ENCODE results near the gene SPATS2.

Gene SPATS2

DNA sequence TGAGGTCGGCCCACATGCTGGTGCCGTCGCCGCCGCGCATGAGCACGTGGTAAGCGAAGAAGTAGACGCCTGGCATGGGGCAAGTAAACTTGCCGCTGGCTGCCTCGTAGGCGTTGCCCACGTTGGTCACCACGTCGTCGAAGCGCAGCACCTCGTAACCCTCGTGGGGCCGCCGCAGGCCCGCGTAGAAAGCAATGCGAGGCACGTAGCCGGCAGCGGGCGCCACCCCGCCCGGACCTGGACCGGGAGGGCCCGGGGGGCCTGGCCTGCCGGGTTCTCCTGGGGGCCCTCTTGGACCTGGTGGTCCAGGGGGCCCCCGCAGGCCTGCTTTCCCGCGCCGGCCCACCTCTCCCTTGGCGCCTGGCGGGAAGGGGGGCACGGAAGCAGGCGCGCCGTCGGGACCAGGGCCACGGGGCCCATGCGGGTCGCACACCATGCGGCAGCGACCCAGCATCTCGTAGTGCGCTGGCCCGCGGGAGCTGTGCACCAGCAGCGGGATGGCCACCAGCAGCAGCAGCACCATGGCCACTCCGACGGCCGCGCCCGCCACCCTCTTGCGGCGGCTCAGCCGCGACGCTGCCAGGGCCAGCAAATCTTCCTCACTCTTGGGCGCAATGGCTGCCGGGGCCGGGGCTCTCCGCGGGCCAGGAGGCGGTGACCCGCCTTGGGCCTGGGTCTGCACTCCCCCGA lies 31.2 kb upstream of the SPATS2 start:
- in situ Hi-C loops (cut with MboI; ENCODE audit: low sequenced_read_pairs), result no loop called here

DNA sequence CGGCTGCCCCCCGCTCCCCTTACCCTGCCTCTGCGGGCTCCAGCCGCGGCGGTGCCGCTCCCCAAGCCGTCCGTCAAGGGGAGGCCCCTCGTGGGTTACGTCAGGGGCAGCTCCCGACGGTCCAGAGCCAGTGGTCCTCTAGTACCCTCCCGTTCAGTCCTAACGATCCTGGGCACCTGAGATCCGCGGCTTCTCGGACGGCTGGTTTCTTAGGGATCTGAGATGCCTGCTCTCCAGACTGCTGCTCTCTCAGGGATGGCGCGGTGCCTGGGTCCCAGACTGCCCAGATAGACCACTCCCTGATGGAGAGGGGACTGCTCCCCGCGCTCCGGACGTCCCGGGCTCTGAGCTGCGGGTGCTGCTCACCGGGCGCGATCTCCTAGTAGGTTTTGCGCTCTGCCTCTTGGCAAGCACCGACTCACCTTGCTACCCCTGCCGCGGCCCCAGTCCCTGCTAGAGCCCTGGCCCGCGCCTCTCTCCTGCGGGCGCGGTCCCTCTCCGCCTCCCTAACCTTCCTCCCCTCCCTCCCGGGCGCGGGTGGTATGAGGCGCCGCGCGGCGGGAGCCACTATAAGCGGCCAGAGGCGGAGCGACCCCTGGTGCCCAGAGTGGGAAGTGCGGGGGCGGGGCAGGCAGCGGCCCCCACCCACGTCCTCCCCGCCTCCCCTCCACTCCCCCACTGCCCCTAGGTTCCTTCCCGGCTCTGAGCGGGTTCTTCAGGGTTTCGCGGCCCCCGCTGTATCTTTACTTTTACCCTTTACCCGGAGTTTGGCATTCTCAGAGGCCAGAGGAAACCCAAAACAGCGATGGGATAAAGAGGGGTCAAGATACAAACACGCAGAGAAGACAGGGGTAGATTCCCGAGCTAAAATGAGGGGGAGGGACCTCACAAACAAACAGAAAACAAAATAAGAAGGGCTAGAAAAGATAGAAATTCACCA lies 30.3 kb upstream of the SPATS2 start, which contains the start of gene C1QL4:
Gene C1QL4 (minus strand): TSS at position 544 of the 940 bp plus-strand sequence. CDS start 711 bp downstream, outside the sequence.
- in situ Hi-C loops (cut with MboI; ENCODE audit: low sequenced_read_pairs), result no loop called here

DNA sequence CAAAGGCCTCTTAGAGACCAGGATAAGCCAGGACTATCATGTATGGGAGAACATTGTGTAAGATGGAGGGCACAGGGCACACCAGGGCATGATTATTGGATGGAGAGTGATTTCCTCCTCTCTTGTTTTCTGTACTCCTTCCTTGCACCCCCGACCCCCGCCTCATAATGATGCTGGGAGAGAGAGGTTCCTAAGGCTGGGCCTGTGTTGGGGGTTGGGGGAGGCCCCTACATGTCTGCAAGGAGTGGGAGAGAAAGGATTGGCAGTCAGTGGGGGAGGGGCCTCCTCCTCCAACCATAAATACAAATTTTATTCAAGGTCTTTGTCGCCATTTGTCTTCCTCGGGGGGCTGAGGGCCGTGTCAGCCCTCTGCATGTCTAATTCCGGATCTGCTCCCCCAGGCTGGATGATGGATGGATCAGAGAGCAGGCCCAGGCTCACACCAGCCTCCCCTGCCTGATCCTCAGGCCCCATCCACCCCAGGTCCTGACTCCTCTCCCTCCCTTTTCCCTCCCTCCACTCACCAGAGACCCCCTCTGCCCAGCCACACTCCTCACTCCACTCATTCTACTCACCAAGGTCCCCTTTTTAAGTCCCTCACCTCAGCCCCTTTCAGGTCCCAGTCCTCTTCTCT lies 28.3 kb upstream of the SPATS2 start:
- in situ Hi-C loops (cut with MboI; ENCODE audit: low sequenced_read_pairs), result no loop called here

DNA sequence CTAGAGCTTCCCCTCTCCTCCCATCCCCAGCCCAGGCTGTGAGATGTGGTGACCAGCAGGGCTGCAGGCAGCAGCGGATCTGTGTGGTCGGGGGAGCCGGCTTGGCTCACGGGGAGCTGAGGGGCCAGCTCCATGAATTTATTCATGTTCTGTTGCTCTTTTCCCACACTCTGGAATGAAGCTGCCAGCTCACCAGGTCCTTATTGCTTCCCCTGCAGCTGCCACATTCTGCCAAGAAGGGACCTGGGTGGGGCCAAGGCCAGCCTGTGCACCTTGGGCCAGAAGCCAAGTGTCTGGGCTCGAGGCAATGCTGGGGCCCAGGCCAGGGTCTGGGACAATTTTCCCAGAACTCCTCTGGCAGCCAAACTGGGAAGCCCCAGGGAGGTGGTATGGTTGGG lies 27.8 kb upstream of the SPATS2 start:
- in situ Hi-C loops (cut with MboI; ENCODE audit: low sequenced_read_pairs), result no loop called here

DNA sequence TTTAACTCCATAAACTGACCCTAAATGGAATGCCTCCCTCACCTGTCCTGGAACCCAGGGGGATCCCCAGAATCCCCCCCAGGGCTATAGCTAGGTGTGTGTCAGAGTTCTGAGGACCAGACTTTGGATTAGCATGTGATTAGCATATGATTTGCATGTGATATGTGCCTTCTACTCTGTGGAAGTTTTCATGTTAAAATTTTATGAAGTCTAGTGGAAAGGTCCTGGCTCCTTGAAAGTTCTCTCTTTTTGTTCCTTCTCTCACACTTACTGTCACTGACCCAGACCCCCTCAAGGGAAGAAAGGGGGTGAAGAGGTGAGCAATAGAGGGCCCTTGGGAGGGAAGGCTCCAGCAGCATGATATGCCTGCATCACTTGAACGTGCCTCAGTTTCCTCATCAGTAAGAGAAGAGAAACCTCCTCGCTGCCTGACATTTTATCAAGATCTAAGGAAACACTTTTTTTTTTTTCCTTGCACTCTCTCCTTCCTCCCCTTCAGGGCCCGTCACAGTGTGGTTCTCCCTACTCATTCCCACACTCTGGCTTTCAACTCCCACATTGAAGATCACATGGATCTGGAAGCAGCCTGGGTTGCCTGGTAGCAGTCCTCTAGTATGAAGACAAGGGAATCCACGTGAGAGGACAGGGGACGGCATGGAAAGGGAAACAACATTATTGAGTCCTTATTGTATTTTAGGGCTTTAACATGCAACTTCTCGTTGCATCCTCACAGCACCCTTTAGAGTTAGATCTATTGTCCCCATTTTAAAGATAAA lies 27.0 kb upstream of the SPATS2 start:
- in situ Hi-C loops (cut with MboI; ENCODE audit: low sequenced_read_pairs), result no loop called here

DNA sequence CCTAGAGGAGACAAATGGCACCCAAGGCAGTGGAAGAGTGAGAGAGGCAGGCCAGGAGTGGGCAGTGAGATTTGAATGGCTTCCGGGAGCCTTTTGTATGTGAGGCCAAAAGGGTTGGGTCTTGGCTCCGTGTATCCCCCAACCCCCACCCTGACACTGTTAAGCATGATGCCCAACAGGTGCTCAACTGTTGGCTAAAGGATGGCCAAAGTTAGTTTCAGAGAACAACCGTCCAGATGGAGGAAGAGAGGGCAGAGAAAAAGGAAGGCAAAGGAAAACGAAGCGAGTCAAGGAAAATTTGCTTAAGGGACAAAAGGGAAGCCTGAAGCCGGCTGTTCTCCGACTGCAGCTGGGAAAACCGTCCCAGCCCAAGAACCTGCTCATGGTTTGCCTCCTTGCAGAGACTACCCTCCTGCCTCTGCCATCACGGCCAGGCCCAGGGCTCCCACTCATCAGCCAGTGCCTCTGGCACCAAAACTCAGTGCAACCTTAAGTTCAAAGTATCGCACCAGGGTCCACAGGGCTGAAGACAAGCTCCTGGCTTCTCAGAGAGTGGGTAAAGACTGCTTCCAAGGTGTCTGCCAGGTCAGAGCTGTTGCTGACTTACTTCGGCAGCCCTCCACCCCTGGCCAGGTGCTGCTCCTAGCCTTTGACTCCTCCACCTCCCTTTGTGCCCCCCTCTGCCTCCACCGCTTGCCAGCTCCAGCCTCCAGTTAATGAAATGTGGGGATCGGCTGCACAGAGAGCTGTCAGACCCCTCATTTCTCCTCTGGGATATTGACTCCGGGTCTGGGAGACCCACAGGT lies 26.1 kb upstream of the SPATS2 start:
- in situ Hi-C loops (cut with MboI; ENCODE audit: low sequenced_read_pairs), result no loop called here

DNA sequence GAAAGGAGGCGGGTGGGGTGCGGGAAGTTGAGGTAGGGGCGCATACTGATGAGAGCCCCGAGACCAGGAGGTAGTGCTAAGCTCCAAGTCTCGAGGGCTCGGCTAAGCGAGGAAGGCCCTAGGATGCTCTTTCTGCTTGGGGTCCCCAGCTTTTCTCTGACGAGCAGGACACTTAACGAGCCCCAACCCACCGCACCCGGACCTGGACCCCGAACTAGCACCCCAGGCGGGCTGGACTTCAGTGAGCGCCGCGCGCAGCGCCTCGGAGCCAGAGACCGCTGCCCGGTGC lies 25.5 kb upstream of the SPATS2 start:
- in situ Hi-C loops (cut with MboI; ENCODE audit: low sequenced_read_pairs), result no loop called here

DNA sequence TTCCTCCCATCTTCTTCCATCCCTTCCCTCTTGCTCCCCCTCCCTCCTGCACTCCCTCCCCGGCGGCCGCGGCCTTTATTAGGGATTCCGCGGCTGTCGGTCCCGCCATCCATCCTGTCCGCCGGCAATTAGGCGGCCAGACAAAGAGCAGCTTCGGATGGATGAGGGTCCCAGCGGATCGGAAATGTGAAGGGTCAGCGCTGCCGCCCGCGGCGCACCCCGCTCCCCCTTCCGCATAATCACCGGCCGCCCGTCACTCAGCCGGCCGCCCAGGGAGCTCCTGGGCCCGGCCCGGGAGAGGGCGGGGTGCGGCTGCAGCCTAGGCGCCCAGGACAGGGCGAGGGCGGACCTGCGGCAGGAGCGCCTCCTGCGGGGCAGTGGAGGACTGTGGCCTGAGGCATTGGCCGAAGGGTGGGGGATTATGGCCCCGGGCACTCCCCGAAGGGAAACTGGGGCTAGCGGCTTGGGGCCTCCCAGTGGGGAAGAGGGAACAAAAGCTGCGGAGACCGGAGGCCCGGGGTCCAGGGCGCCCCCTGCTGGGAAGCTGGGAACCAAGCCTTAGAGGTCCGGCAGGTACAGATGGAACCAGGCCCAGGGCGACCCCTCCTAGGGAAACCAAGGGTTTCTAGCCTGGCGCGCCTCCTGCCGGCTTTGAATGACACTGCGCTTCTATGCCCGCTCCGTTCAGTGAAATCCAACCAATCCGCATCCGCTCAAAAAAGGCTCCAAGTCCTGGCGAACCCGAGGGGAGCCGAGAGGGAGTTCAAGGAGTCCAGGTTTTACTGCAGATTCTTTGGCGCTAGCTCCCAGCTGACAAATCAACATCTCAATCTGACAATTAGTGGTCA lies 25.0 kb upstream of the SPATS2 start:
- in situ Hi-C loops (cut with MboI; ENCODE audit: low sequenced_read_pairs), result no loop called here

DNA sequence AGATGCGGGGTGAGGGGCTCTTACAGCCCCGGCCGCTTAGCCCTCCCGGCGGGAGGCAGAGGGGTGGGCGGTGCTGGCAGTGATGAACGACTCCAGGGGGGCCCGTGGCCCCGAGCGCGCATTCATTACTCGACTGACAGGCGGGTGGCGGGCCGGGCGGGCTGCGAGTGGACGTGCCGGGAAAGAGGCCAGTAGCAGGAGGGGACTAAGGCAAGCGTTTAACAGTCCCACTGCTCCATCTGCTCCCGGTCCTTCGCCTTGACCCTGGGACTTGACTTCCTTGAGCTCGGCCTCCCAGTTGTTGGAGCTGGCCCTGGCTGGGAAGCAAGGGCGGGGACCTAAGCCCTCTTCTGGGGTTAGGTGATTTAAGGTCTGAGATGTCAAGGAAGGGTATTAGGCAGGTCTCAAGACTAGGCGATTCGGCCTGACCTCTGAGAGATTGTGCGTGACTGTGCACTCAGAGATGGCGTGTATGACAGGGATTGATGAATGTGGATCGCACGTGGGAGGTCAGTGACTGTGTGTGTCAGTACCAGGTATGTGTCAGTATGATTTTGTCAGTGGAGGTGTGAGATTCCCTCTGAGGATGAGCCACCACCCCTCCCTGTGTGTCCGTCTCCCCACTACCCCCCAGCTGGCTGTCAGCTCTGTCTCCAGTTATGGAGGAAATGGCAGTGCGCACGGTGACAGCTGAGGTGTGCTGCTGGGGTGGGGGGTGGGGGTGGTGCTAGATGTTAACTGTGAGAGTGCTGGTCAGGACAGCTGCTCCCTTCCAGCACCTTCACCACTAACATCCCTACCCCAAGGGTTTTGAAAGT lies 24.1 kb upstream of the SPATS2 start:
- in situ Hi-C loops (cut with MboI; ENCODE audit: low sequenced_read_pairs), result no loop called here

DNA sequence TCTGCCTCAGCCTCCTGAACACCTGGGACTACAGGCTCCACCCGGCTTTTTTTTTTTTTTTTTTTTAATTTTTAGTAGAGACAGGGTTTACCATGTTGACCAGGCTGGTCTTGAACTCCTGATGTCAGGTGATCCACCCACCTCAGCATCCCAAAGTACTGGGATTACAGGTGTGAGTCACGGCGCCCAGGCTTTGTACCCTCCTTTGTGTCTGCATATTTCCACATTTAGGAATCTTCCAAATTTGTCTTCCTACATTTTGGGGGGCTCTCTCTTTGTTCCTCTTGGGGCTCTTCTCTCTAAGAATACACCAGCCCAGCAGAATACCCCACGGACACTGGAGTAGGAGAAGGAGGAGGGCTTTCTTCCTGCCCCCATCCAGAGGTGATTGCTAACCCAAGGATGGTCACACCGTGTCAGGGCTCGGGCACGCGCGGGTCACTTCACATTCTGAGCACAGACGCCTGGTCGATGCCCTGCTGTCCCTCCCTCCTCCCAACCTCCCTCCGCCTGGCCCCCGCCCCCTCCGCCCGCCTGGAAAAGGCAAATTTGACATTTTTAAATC lies 22.7 kb upstream of the SPATS2 start:
- in situ Hi-C loops (cut with MboI; ENCODE audit: low sequenced_read_pairs), result no loop called here

DNA sequence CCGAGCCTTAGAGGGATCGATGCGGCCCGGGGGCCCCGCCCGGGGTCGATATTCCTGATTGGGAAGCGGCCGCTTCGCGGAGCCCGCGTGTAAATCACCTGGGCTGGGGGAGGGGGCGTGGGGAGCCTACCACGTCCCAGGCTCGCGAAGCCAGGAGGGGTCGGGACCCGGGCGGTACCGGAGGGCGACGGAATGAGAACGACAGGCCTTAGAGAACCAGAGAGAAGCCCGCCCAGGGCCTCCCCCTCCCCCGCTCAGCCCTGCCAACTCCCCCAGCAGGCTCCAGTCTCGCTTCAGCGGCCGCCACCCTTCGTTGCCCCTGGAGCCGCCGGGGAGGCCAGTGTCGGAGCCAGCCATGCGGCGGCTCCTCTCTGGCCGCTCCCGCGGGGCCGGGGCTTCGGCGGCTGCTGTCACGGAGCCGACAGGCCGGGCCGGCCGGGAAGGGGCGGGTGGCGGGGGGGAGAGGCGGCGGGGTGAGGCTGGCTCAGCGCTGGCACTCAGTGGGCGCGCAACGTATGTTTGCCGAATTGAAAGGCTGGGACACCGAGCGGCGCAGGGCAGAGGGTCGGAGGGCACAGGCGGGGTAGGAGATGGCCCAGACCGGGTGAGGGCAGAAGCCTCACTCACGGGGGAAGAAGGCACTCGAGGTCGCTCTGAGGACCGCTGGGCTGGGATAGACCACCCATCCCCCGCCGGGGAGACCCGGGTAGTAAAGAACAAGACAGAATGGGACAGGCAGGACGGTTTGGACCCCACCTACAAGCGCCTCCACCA lies 22.0 kb upstream of the SPATS2 start:
- in situ Hi-C loops (cut with MboI; ENCODE audit: low sequenced_read_pairs), result no loop called here

DNA sequence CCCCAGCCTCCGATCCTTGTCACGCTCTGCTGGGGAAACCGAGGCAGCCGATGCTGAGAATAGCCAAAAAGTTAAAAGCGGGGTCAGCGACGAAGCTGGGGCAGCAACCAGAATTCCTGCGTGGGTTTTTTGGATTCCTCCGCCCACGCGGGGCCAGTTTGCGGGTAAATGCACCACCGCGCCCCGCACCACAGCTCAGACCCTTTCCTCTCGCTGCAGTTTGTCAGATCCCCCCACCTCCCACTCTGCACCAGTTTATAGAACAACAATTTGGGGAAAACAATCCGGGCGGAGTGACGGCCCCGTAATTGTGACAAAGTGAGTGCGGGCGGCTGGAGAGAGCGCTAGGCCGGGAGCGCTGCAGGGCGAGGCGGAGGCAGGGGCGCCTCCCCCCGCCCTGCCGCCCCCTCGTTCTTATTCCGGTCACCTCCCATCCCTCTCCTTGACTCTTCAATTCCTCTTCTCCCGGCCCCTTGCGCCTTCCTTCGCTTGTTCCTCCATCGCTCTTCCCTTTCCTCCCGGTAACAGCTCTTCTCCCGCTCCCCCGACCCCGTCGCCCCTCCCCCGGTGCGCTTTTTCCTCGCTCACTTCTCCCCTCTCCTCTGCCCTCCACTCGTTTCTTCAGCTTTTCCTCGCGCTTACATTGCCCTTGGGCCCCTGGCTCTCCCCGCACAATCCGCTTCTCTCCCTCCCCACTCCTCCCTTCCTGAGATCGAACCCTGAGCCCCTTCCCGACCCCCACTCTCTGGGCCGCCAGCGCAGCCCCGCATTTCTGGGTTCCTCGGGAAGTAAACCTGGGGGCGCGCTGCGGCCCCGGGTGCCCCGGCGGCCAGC lies 21.2 kb upstream of the SPATS2 start:
- in situ Hi-C loops (cut with MboI; ENCODE audit: low sequenced_read_pairs), result no loop called here

DNA sequence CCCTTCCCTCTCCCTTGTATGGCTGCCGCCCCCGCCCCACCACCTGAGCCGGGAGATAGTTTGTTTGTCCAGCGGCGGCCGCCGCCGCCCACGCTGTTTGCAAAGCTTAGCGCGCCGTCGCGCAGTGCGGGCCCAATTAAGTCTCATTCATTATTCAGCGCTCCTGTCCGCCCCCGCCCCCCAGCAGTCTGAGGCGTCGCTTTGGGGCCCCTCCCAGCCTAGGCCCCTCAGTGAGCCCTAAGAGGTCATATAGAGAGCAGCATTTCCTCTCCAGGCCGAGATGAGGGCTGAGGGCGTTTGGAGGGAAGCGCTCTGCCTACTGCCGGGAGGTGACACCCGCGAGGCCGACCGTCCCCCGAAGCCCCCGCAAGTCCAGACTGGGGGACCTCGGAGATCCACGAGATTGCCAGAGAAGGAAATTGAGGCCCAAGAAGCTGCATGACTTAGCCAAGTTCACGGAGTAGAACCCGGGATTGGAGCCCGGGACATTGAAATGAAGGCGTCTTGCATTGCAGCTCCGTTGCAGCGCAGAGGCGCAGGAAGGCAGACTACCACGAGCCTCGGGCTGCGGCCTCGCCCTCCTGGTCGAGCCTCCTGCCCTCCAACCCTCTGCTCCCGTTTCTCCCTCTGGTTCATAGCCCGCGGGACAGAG lies 20.5 kb upstream of the SPATS2 start, which contains the start of gene DNAJC22:
Gene DNAJC22 (plus strand): TSS at position 230 of the 652 bp plus-strand sequence. CDS start 1,985 bp downstream, outside the sequence.
- in situ Hi-C loops (cut with MboI; ENCODE audit: low sequenced_read_pairs), result no loop called here

DNA sequence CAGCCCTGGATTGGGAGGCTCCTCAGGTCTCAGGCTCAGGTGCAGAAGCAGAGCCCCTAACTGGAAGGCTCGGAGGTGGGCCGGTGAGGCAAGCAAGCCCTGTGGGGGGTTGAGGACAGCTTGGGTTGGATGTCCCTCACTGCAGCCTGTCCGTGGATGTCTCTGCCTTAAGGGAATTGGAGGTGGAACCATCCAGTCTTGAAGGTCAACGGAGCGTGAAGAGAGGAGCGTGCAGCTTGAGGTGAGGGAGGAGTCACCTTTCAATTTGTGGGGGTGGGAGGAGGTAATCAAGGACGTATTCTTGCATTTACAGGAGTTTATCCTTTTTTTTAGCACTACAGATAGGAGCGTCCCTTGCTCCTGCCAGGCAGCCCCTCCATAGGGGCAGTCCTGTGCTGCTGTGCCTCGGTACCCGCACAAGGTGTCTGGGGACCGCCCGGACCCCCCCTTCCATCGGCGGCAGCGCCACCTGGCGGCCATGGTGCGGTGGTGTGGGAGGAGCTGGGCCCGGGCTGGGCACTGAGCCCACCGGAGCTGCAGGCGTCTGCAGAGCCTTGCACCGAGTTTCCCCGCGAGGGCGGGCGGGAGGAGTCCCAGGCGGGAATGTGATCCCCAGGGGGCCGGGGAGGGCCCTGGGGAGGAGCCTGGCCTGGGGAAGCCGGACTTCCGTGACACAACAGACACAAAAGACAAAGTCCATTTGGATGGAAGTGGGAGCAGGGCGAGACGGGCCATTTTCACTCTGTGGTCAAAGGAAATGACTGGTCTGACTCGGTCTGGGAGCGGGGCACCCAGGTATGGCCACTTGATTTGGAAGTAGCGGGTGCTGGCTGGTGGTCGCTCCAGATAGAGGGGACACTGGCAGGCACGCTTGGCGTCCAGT lies 19.7 kb upstream of the SPATS2 start:
- in situ Hi-C loops (cut with MboI; ENCODE audit: low sequenced_read_pairs), result no loop called here

DNA sequence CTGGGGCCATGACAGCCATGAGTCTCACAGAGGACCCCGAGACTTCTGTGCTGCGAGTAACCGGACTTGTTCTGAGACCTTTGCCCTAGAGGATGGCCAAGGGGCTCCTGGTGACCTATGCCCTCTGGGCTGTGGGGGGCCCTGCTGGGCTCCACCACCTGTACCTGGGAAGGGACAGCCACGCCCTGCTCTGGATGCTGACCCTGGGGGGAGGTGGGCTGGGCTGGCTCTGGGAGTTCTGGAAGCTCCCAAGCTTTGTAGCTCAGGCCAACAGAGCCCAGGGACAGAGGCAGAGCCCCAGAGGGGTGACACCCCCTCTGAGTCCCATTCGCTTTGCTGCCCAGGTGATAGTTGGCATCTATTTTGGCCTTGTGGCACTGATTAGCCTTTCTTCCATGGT lies 18.5 kb upstream of the SPATS2 start:
- in situ Hi-C loops (cut with MboI; ENCODE audit: low sequenced_read_pairs), result no loop called here

All from hTERT RPE-1 (cell line).